Uterus (tissue), 4 donors: ENCODE measurements around the gene NRARP. TPM values are rescaled to one million over a fixed set of nuclear protein-coding genes. Genes with fewer than 3 reads are reported as not detected.

Source experiments
- DNase-seq, 2 donors: peaks; one replicate each; pipeline ENCODE4 v3.0.0-alpha.2; 2019 to 2020
- H3K27ac ChIP-seq, 2 donors: fragments of 200-600 bp; sonication (generic); 1 replicate in 1 of 2; 2 replicates in 1 of 2; pipeline ENCODE4 v1.5.1; 2016 to 2018
- H3K27me3 ChIP-seq, 2 donors: fragments of 200-600 bp; sonication (generic); one replicate each; pipeline ENCODE4 v1.5.1; 2018 to 2019; ENCODE audit warnings: control low read depth in 1 of 2
- H3K36me3 ChIP-seq, 2 donors: fragments of 200-600 bp; sonication (generic); one replicate each; pipeline ENCODE4 v1.5.1; 2019; ENCODE audit warnings: control low read depth in 1 of 2
- H3K4me1 ChIP-seq, 2 donors: fragments of 200-600 bp; sonication (generic); one replicate each; pipeline ENCODE4 v1.5.1; 2018 to 2019; ENCODE audit warnings: control low read depth in 1 of 2
- H3K4me3 ChIP-seq, 2 donors: fragments of 200-600 bp; sonication (generic); 1 replicate in 1 of 2; 2 replicates in 1 of 2; pipeline ENCODE4 v1.5.1; 2018 to 2019; ENCODE audit warnings: mild to moderate bottlenecking in 1 of 2
- H3K9me3 ChIP-seq, 2 donors: fragments of 200-600 bp; sonication (generic); one replicate each; pipeline ENCODE4 v1.5.1; 2019; ENCODE audit warnings: control low read depth in 1 of 2
- POLR2A ChIP-seq, 2 donors: fragments of 450-650 bp; IDR thresholded peaks; one replicate each; pipeline ENCODE4 v1.6.1; 2016; ENCODE audit warnings: antibody characterized with exemption in 2 of 2, mild to moderate bottlenecking in 1 of 2, moderate library complexity in 1 of 2
- intact Hi-C: fragments of 100-400 bp; cut with DNase I; formaldehyde crosslinking; loops from one replicate; pipeline ENCODE4 v1.15.1; 2023; ENCODE audit warnings: low total_unique reads
- total RNA-seq, 4 donors: library from RNA; depleted of rRNA in 3 of 4; stranded (reverse); fragments of >200 nt in 3 of 4; gene quantifications; one replicate each; pipeline versions ENCODE4 v1.1.0 to v1.2.4, GENCODE V29; 2014 to 2023
- TF ChIP-seq, protein P1 (sequence below), 4 experiments: fragments of 200-600 bp in 2 of 4; fragments of 450-650 bp in 2 of 4; sonication (generic) in 2 of 4; IDR thresholded peaks; one replicate each; pipeline ENCODE4 v1.5.1; 2016 to 2019; ENCODE audit warnings: antibody characterized with exemption in 4 of 4, mild to moderate bottlenecking in 2 of 4, moderate library complexity in 1 of 4
- donor health status: DM: yes; HTN: yes; CAD: no.

The NRARP gene
- total RNA-seq, 4 donors from 2014 or later = 0.29 to 16.5 (median 11.4) TPM

DNA sequence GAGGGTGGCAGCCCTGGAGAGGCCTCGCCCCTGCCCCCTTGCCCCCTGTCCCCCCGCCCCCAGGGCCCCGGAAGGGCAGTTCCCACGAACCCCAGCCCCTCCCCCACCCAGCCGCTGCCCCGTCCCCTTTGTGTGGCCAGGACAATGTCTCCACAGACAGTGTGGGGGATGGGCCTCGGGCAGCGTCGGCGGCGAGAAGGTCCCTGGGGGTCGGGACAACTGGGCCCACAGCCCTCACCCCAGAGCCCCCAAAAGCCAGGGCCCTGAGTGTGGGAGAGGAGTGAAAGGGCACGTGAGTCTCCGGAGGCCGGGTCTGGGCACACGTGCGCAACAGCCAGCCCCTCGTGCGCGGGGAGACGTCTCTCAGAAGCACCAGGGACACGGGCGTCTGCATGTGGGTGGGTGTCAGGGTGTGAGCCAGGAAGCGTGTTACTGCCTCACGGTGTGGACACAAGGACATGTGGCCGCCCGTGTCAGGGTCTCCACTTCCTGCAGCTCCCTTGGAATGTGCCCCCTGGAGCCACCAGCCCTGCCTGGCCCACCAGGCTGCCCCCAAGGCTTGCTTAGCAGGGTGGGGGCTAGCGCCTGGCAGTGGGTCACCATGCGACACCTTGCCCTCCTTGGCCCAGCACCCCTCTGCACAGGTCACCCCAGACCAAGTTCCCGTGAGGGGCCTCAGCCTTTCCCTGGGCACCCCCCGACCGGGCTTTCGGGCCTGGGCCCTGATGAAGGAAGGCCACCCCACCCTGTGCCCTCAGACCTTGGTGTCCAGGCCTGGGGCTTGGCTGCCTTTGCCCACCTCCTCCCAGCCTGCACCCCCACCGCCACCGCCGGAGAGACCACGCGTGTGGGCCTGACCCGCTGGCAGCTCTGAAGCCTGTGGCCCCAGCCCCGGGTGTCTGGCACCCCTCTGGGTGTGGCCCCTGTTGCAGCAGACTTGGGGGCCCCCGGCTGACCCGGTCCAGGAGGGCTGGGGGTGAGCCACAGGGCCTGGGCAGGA is 12.8 kb upstream of the NRARP start:
- peak overlapping the region; percentile 34 to 50 for H3K27ac ChIP-seq
- peaks cover 0 to 12% of the 10 kb centered on the region in 2 donors for H3K4me1 ChIP-seq
- peaks cover 0 to 9% of the 10 kb centered on the region in 2 donors for H3K27me3 ChIP-seq
- no peaks in the 10 kb centered on the region for H3K9me3 ChIP-seq
- DNase-seq = peak in 1 of 2 donors; percentile 15
- TF ChIP-seq, protein P1, sequence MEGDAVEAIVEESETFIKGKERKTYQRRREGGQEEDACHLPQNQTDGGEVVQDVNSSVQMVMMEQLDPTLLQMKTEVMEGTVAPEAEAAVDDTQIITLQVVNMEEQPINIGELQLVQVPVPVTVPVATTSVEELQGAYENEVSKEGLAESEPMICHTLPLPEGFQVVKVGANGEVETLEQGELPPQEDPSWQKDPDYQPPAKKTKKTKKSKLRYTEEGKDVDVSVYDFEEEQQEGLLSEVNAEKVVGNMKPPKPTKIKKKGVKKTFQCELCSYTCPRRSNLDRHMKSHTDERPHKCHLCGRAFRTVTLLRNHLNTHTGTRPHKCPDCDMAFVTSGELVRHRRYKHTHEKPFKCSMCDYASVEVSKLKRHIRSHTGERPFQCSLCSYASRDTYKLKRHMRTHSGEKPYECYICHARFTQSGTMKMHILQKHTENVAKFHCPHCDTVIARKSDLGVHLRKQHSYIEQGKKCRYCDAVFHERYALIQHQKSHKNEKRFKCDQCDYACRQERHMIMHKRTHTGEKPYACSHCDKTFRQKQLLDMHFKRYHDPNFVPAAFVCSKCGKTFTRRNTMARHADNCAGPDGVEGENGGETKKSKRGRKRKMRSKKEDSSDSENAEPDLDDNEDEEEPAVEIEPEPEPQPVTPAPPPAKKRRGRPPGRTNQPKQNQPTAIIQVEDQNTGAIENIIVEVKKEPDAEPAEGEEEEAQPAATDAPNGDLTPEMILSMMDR (IDR thresholded peaks at IDR 0.05) = no peak
- TF ChIP-seq POLR2A (IDR thresholded peaks at IDR 0.05) = no peak
- H3K4me3 ChIP-seq = no peak overlapping the region
- intact Hi-C loops = no loop called here
- H3K36me3 ChIP-seq = no peaks in the 10 kb centered on the region

- Histone ChIP-seq H3K36me3 (no peaks in the 10 kb centered on the region), H3K4me1 (peaks cover 0 to 12% of the 10 kb centered on the region in 2 donors), H3K4me3 (no peak overlapping the region), H3K9me3 (no peaks in the 10 kb centered on the region), H3K27ac (peak overlapping the region in 1 of 2 donors; percentile 15), H3K27me3 (peaks cover 0 to 9% of the 10 kb centered on the region in 2 donors)
- intact Hi-C loops = no loop called here
- no peak for DNase-seq
- TF ChIP-seq, protein P1 (IDR thresholded peaks at IDR 0.05) = peak in 2 of 4 experiments; percentile 20 to 33
- TF ChIP-seq POLR2A (IDR thresholded peaks at IDR 0.05) = no peak
Observed at GRCh38 chr9:137313956-137314560, 12.0 kb upstream of the NRARP start.

DNA sequence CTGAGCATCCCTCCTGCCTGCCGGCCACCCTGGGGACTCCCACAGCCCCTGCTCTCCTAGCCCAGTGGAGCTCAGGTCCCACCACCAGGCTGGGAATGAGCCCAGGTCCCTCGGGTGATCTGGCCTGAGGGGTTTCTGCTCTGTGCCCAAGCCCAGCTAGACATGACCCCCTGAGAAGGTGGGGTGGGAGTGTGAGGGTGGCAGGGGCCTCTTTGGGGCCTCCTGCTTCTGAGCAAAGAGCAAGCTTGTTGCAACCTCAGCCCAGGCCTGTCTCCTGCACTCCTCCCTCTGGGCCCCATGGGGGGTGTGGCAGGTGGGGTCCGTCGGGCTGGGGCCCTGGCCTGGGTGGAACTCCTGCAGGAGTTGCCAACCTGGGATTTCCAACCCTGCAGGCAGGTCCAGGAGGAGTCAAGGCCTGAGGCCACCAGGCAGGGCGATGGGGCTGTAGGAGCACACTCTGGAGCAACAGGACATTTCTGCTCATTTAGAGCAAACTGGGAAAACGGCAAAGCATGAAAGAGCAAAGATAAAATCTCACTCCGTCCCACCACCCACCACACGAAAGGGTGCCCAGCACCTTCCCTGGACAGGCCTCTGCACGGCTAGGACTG is 11.4 kb upstream of the NRARP start:
- H3K4me3 ChIP-seq = no peak overlapping the region
- no peaks in the 10 kb centered on the region for H3K9me3 ChIP-seq
- peaks cover 0 to 9% of the 10 kb centered on the region in 2 donors for H3K27me3 ChIP-seq
- no peaks in the 10 kb centered on the region for H3K36me3 ChIP-seq
- intact Hi-C loops = no loop called here
- H3K4me1 ChIP-seq = peaks cover 0 to 12% of the 10 kb centered on the region in 2 donors
- H3K27ac ChIP-seq = no peak overlapping the region
- no peak for DNase-seq
- TF ChIP-seq, protein P1 (IDR thresholded peaks at IDR 0.05) = no peak
- TF ChIP-seq POLR2A (IDR thresholded peaks at IDR 0.05) = no peak

GRCh38 chr9:137312852-137313325 is 10.8 kb upstream of the NRARP start:
- no peak overlapping the region for H3K4me3 ChIP-seq
- intact Hi-C loops = no loop called here
- H3K9me3 ChIP-seq = no peaks in the 10 kb centered on the region
- no peak for DNase-seq
- peaks cover 0 to 9% of the 10 kb centered on the region in 2 donors for H3K27me3 ChIP-seq
- H3K4me1 ChIP-seq = peaks cover 0 to 12% of the 10 kb centered on the region in 2 donors
- TF ChIP-seq POLR2A (IDR thresholded peaks at IDR 0.05) = no peak
- TF ChIP-seq, protein P1 (IDR thresholded peaks at IDR 0.05) = no peak
- H3K27ac ChIP-seq = no peak overlapping the region
- no peaks in the 10 kb centered on the region for H3K36me3 ChIP-seq
